ENCODE data around the gene SASS6. TPM values are rescaled to one million over a fixed set of nuclear protein-coding genes. Genes with fewer than 3 reads are reported as not detected.

SASS6 gene
- total and polyA plus RNA-seq, 2 donors (not counting 3 experiments of a cell fraction or from before 2014, with no cell fraction given) = 0.44 to 7.3 TPM

DNA sequence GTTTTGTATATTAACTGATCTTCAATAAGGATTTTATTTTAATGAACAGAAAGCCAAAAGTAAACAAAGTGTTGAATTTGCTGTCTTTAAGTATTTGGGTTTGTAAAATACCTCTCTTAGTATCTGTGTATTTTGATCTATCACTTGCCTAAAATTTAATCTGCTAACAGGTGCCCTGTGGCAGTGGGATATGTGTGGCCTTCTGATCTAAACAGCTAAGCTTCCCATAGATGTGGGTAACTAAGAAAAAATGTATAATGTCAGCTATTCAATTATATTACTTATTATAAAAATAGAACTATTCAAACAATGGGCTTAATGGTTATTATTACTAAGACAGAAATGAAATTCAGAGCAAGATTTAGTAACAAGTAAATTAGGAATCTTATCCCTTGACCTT lies 30.2 kb upstream of the SASS6 start:
- dilution Hi-C loops (cut with MboI; ENCODE audit: extremely low pct_ligation_motif_present, low sequenced_read_pairs) = no loop called here
- POLR2A ChIA-PET = no interaction called here

More for the DNA sequence above, 30.2 kb upstream of the SASS6 start:
- no peak for TF ChIP-seq MAX (IDR thresholded peaks at IDR 0.05; ENCODE audit: insufficient read depth, insufficient read length)
- no peak for TF ChIP-seq JUN (IDR thresholded peaks at IDR 0.05; ENCODE audit: borderline replicate concordance, insufficient read depth, insufficient read length, low read depth)
- no peak for TF ChIP-seq POLR2AphosphoS5 (IDR thresholded peaks at IDR 0.05; ENCODE audit: insufficient read depth, low read depth, low read length)
- no peak for TF ChIP-seq POLR2A (IDR thresholded peaks at IDR 0.05; ENCODE audit: low read depth, low read length)
- TF ChIP-seq MYC (IDR thresholded peaks at IDR 0.05; ENCODE audit: low read depth, low read length) = no peak
- TF ChIP-seq GATA2 (IDR thresholded peaks at IDR 0.05; ENCODE audit: insufficient read depth, insufficient read length, low read depth, low read length) = no peak
- no peak for TF ChIP-seq CTCF (IDR thresholded peaks at IDR 0.05; ENCODE audit: extremely low read depth in 1 of 2, insufficient read depth in 1 of 2, low read depth in 1 of 2, low read length in 2 of 2)
- TF ChIP-seq FOS (IDR thresholded peaks at IDR 0.05; ENCODE audit: borderline replicate concordance, insufficient read depth, low read length) = no peak
- TF ChIP-seq EZH2 (IDR thresholded peaks at IDR 0.05; ENCODE audit: borderline replicate concordance, low read depth, low read length, severe bottlenecking) = no peak
- intact Hi-C loops (cut with micrococcal nuclease) = loop anchor here (10.0 kb wide), 1 partner anchor 62 kb away; no protein-coding TSS in a partner anchor
- DNase-seq (ENCODE audit: low read depth, low spot score) = no peak
- Histone ChIP-seq H3K4me2 (ENCODE audit: insufficient read depth, low read length) (no peak overlapping the region), H3K27ac (ENCODE audit: insufficient read depth, low read depth, low read length) (no peak overlapping the region), H3K9me1 (replicated peaks; ENCODE audit: control insufficient read depth, extremely low read depth, insufficient read depth, low read length) (peaks cover under 1% of the 10 kb centered on the region), H3K36me3 (ENCODE audit: control insufficient read depth in 2 of 2, extremely low read depth in 1 of 2, insufficient read depth in 2 of 2, low read length in 2 of 2) (no peaks in the 10 kb centered on the region), H3K4me3 (replicated peaks in 1 of 3; ENCODE audit: insufficient read depth in 1 of 3, low read depth in 1 of 3, low read length in 3 of 3) (no peak overlapping the region), H3K79me2 (ENCODE audit: control insufficient read depth, insufficient read depth, low read length) (no peaks in the 10 kb centered on the region), H3K4me1 (ENCODE audit: control insufficient read depth, extremely low read depth, insufficient read depth, low read length) (no peaks in the 10 kb centered on the region), H3K9me3 (replicated peaks; ENCODE audit: control insufficient read depth, insufficient read depth, low read length) (no peaks in the 10 kb centered on the region), H3K27me3 (ENCODE audit: control insufficient read depth in 2 of 2, insufficient read depth in 2 of 2, low read length in 2 of 2) (no peaks in the 10 kb centered on the region), H4K20me1 (replicated peaks; ENCODE audit: control insufficient read depth, extremely low read depth, insufficient read depth, low read length) (no peaks in the 10 kb centered on the region), H2AFZ (ENCODE audit: low read depth, low read length) (no peak overlapping the region), H3K9ac (replicated peaks; ENCODE audit: extremely low read depth, insufficient read depth, low read length) (no peak overlapping the region)
- CTCF ChIA-PET = interaction anchor here (1.3 to 1.6 kb wide), 2 partner anchors 17 to 251 kb away, joined by 3 to 4 read pairs; no protein-coding TSS in a partner anchor
- no peak for FAIRE-seq
- no TSS peak for BruUV-seq (replicated peaks)
